A673 (cell line): ENCODE results near the gene SPTA1. TPM values are rescaled to one million over a fixed set of nuclear protein-coding genes. Genes with fewer than 3 reads are reported as not detected.

Source experiments
- BruUV-seq: library from RNA; stranded (reverse); fragments of 400-500 nt; replicated peaks from 2 replicates; lab custom pipeline; 2021; lab: Mats Ljungman, UMichigan
- CTCF ChIA-PET: fragments of 300-600 bp; sonication (Branson Sonifier 250); formaldehyde crosslinking; loops from one replicate; lab custom pipeline; 2022; ENCODE audit warnings: antibody characterized with exemption; lab: Charles Lee
- POLR2A ChIA-PET: fragments of 300-600 bp; sonication (Branson Sonifier 250); formaldehyde crosslinking; loops from one replicate; lab custom pipeline; 2022; ENCODE audit warnings: antibody characterized with exemption; ENCODE audit not compliant: low non-redundant PET; lab: Charles Lee
- DNase-seq: peaks from one replicate; pipeline ENCODE4 v3.0.0-alpha.2; 2015; ENCODE audit warnings: low spot score
- H3K27ac ChIP-seq: fragments of 200-600 bp; sonication (generic); 2 replicates; pipeline ENCODE4 v1.5.1; 2016; ENCODE audit warnings: mixed run types, low read depth, mild to moderate bottlenecking, mixed read lengths, antibody characterized with exemption, low read length; ENCODE audit not compliant: poor library complexity, severe bottlenecking
- H3K27me3 ChIP-seq: fragments of 200-600 bp; sonication (generic); replicated peaks from 2 replicates; pipeline ENCODE4 v1.6.1; 2017; ENCODE audit warnings: mixed run types, low read depth, mild to moderate bottlenecking, mixed read lengths, antibody characterized with exemption, low read length; ENCODE audit not compliant: insufficient read depth, poor library complexity
- H3K36me3 ChIP-seq: fragments of 200-600 bp; sonication (generic); 2 replicates; pipeline ENCODE4 v1.6.1; 2016; ENCODE audit warnings: mixed run types, mild to moderate bottlenecking, mixed read lengths, antibody characterized with exemption, low read length; ENCODE audit not compliant: insufficient read depth, poor library complexity, severe bottlenecking
- H3K4me1 ChIP-seq: fragments of 200-600 bp; sonication (generic); 2 replicates; pipeline ENCODE4 v1.6.1; 2017; ENCODE audit warnings: mixed run types, mild to moderate bottlenecking, mixed read lengths, antibody characterized with exemption, low read length; ENCODE audit not compliant: insufficient read depth, poor library complexity, severe bottlenecking
- H3K4me3 ChIP-seq: fragments of 200-600 bp; sonication (generic); 2 replicates; pipeline ENCODE4 v1.5.1; 2016; ENCODE audit warnings: low read depth, mixed run types, mild to moderate bottlenecking, mixed read lengths, low read length; ENCODE audit not compliant: poor library complexity, severe bottlenecking
- H3K9me3 ChIP-seq: fragments of 200-600 bp; sonication (generic); 2 replicates; pipeline ENCODE4 v1.6.1; 2016; ENCODE audit warnings: mixed run types, low read depth, mild to moderate bottlenecking, mixed read lengths, antibody characterized with exemption, low read length; ENCODE audit not compliant: poor library complexity, severe bottlenecking
- EZH2 ChIP-seq: fragments of 200-600 bp; sonication (generic); IDR thresholded peaks from 2 replicates; pipeline ENCODE4 v1.6.1; 2017; ENCODE audit warnings: borderline replicate concordance, low read depth, mild to moderate bottlenecking, mixed read lengths, antibody characterized with exemption, low read length; ENCODE audit not compliant: poor library complexity, severe bottlenecking
- intact Hi-C: fragments of 100-400 bp; cut with micrococcal nuclease; formaldehyde crosslinking; loops from one replicate; pipeline ENCODE4 v1.10.0; 2022; ENCODE audit not compliant: unreplicated experiment
- total RNA-seq: library from RNA; stranded (reverse); gene quantifications from 2 replicates; pipeline ENCODE4 v1.2.3, GENCODE V29; 2021
- TF ChIP-seq, protein P1 (sequence below): fragments of 300-800, 200-600 bp; sonication (generic); conservative IDR thresholded peaks from 2 replicates; pipeline ENCODE4 v1.5.1; 2017; ENCODE audit warnings: low read depth, mild to moderate bottlenecking, antibody characterized with exemption, low read length, moderate library complexity, mixed read lengths

SPTA1 gene
- total RNA-seq, 1 experiment from 2014 or later, result not detected

DNA sequence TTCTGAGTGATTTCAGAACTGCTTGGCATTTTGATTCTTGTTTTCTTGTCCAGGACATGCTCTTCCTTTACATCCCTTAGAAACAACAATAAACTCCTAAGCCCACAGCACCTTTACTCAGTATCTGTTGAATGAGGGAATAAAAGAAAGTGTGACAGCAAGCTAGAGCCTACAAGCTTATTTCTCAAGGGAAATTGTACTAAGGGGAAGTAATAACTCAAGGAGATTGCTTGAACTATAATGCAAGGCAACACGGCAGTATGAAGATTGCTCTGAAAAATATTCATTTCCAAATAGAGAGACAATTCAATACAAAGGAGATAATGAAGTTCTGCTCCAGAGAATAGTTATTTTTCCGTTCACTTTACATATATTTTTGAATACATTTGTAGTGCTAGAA is 122.7 kb downstream of the SPTA1 start:
- POLR2A ChIA-PET, result no interaction called here
- no TSS peak for BruUV-seq
- DNase-seq, result no peak
- CTCF ChIA-PET, result no interaction called here
- Histone ChIP-seq H3K4me1 (no peaks in the 10 kb centered on the region), H3K36me3 (no peaks in the 10 kb centered on the region), H3K27me3 (peaks cover 5% of the 10 kb centered on the region), H3K9me3 (no peaks in the 10 kb centered on the region), H3K27ac (no peak overlapping the region), H3K4me3 (no peak overlapping the region)
- intact Hi-C loops, result no loop called here
- no peak for TF ChIP-seq EZH2
- TF ChIP-seq, protein P1, sequence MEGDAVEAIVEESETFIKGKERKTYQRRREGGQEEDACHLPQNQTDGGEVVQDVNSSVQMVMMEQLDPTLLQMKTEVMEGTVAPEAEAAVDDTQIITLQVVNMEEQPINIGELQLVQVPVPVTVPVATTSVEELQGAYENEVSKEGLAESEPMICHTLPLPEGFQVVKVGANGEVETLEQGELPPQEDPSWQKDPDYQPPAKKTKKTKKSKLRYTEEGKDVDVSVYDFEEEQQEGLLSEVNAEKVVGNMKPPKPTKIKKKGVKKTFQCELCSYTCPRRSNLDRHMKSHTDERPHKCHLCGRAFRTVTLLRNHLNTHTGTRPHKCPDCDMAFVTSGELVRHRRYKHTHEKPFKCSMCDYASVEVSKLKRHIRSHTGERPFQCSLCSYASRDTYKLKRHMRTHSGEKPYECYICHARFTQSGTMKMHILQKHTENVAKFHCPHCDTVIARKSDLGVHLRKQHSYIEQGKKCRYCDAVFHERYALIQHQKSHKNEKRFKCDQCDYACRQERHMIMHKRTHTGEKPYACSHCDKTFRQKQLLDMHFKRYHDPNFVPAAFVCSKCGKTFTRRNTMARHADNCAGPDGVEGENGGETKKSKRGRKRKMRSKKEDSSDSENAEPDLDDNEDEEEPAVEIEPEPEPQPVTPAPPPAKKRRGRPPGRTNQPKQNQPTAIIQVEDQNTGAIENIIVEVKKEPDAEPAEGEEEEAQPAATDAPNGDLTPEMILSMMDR, result no peak

Other genes with a start within 250 kb of the SPTA1 start
- not detected in 2 replicates for gene OR10K1, start 224.9 kb downstream of the SPTA1 start, total RNA-seq
- gene OR10R2, start 214.5 kb downstream of the SPTA1 start, total RNA-seq, result not detected in 2 replicates
- not detected in 2 replicates for gene OR6Y1, start 132.3 kb downstream of the SPTA1 start, total RNA-seq
- gene OR6P1, start 116.1 kb downstream of the SPTA1 start, total RNA-seq, result not detected in 2 replicates
- not detected in 2 replicates for gene OR10X1, start 106.8 kb downstream of the SPTA1 start, total RNA-seq
- not detected in 2 replicates for gene OR10Z1, start 81.4 kb downstream of the SPTA1 start, total RNA-seq
- not detected in 2 replicates for gene OR6K2, start 13.9 kb upstream of the SPTA1 start, total RNA-seq
- not detected in 2 replicates for gene OR6K3, start 34.0 kb upstream of the SPTA1 start, total RNA-seq
- not detected in 2 replicates for gene OR6K6, start 68.0 kb upstream of the SPTA1 start, total RNA-seq
- gene OR6N1, start 85.5 kb upstream of the SPTA1 start, total RNA-seq, result not detected in 2 replicates
- not detected in 2 replicates for gene OR6N2, start 94.5 kb upstream of the SPTA1 start, total RNA-seq
- gene MNDA, start 144.6 kb upstream of the SPTA1 start, total RNA-seq, result not detected in 2 replicates
- not detected in 2 replicates for gene PYHIN1, start 244.8 kb upstream of the SPTA1 start, total RNA-seq